Transverse colon (tissue), 4 donors: ENCODE results near the gene AGAP1. TPM values are rescaled to one million over a fixed set of nuclear protein-coding genes. Genes with fewer than 3 reads are reported as not detected.
"Not testable (repeated sequence)": the region's sequence is repeated elsewhere in the genome, so short reads cannot be mapped to it uniquely, and the experiment has no call there.

Experiments
- DNase-seq: peaks from one replicate; pipeline ENCODE4 v3.0.0-alpha.2; 2019
- H3K27ac ChIP-seq, 4 donors: fragments of 200-600 bp; sonication (generic); 2 replicates each; pipeline ENCODE4 v1.5.1; 2016 to 2018; ENCODE audit warnings: inconsistent platforms in 4 of 4
- H3K27me3 ChIP-seq: fragments of 200-600 bp; sonication (generic); 2 replicates; pipeline ENCODE4 v1.5.1; 2017; ENCODE audit warnings: inconsistent platforms
- H3K36me3 ChIP-seq, 4 donors: fragments of 200-600 bp; sonication (generic); 2 replicates each; pipeline ENCODE4 v1.5.1; 2017 to 2019; ENCODE audit warnings: inconsistent platforms in 4 of 4
- H3K4me1 ChIP-seq, 4 donors: fragments of 200-600 bp; sonication (generic); 2 replicates each; pipeline ENCODE4 v1.5.1; 2017 to 2020; ENCODE audit warnings: inconsistent platforms in 4 of 4
- H3K4me3 ChIP-seq, 4 donors: fragments of 200-600 bp; sonication (generic); 1 replicate in 1 of 4; 2 replicates in 3 of 4; pipeline versions ENCODE4 v1.5.1 to v1.6.1; 2017 to 2019; ENCODE audit warnings: inconsistent platforms in 4 of 4
- H3K9me3 ChIP-seq, 2 donors: fragments of 200-600 bp; sonication (generic); 2 replicates each; pipeline ENCODE4 v1.5.1; 2017 to 2019; ENCODE audit warnings: inconsistent platforms in 2 of 2
- EP300 ChIP-seq: sonication (generic); formaldehyde crosslinking; IDR thresholded peaks from one replicate; pipeline ENCODE4 v1.6.1; 2017; ENCODE audit warnings: antibody characterized with exemption, low read depth
- POLR2A ChIP-seq: fragments of 450-650 bp; IDR thresholded peaks from one replicate; pipeline ENCODE4 v1.6.1; 2016; ENCODE audit warnings: antibody characterized with exemption, mild to moderate bottlenecking, moderate library complexity
- POLR2AphosphoS5 ChIP-seq, 3 donors: sonication (generic); formaldehyde crosslinking; IDR thresholded peaks; one replicate each; pipeline ENCODE4 v1.6.1; 2016; ENCODE audit warnings: antibody characterized with exemption in 3 of 3
- WGBS, 2 donors: methylation state at CpG; one replicate each; pipeline ENCODE4 v1.1.5; 2018; ENCODE audit warnings: low coverage in 1 of 2; 5-methylcytosine and 5-hydroxymethylcytosine counted together
- in situ Hi-C, 4 donors: fragments of 200-750 bp; cut with MboI; loops; one replicate each; pipeline versions ENCODE4 v1.15.0 to v1.15.1; 2017; ENCODE audit warnings: low sequenced_read_pairs in 3 of 4, low pct_ligation_motif_present in 1 of 4, low pct_unique_long_range_greater_than_20kb in 1 of 4
- intact Hi-C: fragments of 100-400 bp; cut with DNase I; formaldehyde crosslinking; loops from one replicate; pipeline ENCODE4 v1.15.1; 2023; ENCODE audit warnings: low total_unique reads
- total RNA-seq, 4 donors: library from RNA; depleted of rRNA; stranded (reverse); fragments of >200 nt; gene quantifications; one replicate each; pipeline ENCODE4 v1.1.0, GENCODE V29; 2016
- TF ChIP-seq, protein P1 (sequence below), 5 experiments: fragments of 200-600 bp in 3 of 5; fragments of 450-650 bp in 2 of 5; sonication (generic) in 3 of 5; IDR thresholded peaks; 1 replicate in 2 of 5; 2 replicates in 3 of 5; pipeline ENCODE4 v1.5.1; 2016 to 2017; ENCODE audit warnings: antibody characterized with exemption in 5 of 5, inconsistent platforms in 3 of 5, mild to moderate bottlenecking in 2 of 5, moderate library complexity in 1 of 5

The AGAP1 gene
- total RNA-seq, 4 donors from 2014 or later, result 56.1 to 96.9 (median 71.2) TPM

- Histone ChIP-seq H3K27me3 (no peaks in the 10 kb centered on the region), H3K4me3 (no peak overlapping the region), H3K9me3 (no peaks in the 10 kb centered on the region), H3K36me3 (no peaks in the 10 kb centered on the region), H3K4me1 (peaks cover 0 to 8% (median 0%) of the 10 kb centered on the region in 4 donors), H3K27ac (no peak overlapping the region)
- intact Hi-C loops, result no loop called here
- TF ChIP-seq EP300, result no peak
- TF ChIP-seq POLR2AphosphoS5 (IDR thresholded peaks at IDR 0.05), result no peak
- TF ChIP-seq, protein P1, sequence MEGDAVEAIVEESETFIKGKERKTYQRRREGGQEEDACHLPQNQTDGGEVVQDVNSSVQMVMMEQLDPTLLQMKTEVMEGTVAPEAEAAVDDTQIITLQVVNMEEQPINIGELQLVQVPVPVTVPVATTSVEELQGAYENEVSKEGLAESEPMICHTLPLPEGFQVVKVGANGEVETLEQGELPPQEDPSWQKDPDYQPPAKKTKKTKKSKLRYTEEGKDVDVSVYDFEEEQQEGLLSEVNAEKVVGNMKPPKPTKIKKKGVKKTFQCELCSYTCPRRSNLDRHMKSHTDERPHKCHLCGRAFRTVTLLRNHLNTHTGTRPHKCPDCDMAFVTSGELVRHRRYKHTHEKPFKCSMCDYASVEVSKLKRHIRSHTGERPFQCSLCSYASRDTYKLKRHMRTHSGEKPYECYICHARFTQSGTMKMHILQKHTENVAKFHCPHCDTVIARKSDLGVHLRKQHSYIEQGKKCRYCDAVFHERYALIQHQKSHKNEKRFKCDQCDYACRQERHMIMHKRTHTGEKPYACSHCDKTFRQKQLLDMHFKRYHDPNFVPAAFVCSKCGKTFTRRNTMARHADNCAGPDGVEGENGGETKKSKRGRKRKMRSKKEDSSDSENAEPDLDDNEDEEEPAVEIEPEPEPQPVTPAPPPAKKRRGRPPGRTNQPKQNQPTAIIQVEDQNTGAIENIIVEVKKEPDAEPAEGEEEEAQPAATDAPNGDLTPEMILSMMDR (IDR thresholded peaks at IDR 0.05), result no peak
- TF ChIP-seq POLR2A, result no peak
- DNase-seq, result no peak
- WGBS, 2 donors, result 64 to 85% methylated on average over 18 to 20 of the region's 20 CpGs
- in situ Hi-C loops, result loop anchor here in 2 of 4 donors (25.0 kb wide), 1 partner anchor 1299 kb away; no protein-coding TSS in a partner anchor
These were observed 269.2 kb downstream of the AGAP1 start for GRCh38 chr2:235762832-235763598.

DNA sequence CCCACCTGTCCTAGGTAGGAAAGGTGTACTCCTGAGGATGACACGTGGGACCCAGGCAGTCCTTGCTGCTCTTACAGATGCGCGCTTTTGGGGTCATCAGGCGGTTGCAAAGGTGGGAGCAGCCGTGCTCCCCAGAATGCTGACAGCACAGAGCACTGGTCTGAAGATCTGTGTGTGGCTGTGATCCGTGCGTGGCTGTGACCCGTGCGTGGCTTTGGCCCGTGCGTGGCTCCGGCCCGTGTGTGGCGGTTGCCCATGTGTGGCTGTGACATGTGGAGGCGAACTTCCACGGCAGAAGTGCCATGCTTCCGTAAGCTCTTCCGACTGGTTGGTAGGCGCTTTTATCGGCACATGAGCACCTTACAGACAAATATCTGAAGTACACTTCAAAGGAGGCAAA is 270.0 kb downstream of the AGAP1 start:
- Histone ChIP-seq H3K4me3 (no peak overlapping the region), H3K27me3 (no peaks in the 10 kb centered on the region), H3K4me1 (peaks cover 0 to 8% (median 0%) of the 10 kb centered on the region in 4 donors), H3K9me3 (no peaks in the 10 kb centered on the region), H3K27ac (no peak overlapping the region), H3K36me3 (no peaks in the 10 kb centered on the region)
- DNase-seq, result no peak
- TF ChIP-seq, protein P1 (IDR thresholded peaks at IDR 0.05), result no peak
- no peak for TF ChIP-seq EP300
- TF ChIP-seq POLR2A, result no peak
- no peak for TF ChIP-seq POLR2AphosphoS5 (IDR thresholded peaks at IDR 0.05)
- in situ Hi-C loops, result loop anchor here in 2 of 4 donors (25.0 kb wide), 1 partner anchor 1298 kb away; no protein-coding TSS in a partner anchor
- 90 to 96% methylated on average over 2 to 20 of the region's 20 CpGs for WGBS, 2 donors
- intact Hi-C loops, result no loop called here

DNA sequence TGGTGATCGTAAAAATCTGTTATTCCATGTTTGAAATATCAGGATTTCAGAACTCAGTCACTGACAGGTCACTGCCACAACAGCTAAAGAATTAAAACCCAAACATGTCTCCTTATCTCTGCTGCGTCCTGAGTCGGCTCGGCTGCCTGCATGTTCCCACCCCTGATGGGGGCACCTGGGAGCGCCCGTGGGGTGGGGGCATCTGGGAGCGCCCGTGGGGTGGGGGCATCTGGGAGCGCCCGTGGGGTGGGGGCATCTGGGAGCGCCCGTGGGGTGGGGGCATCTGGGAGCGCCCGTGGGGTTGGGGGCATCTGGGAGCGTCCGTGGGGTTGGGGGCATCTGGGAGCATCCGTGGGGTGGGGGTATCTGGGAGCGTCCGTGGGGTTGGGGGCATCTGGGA is 270.6 kb downstream of the AGAP1 start:
- H3K27ac ChIP-seq, H3K36me3 ChIP-seq, H3K9me3 ChIP-seq, H3K4me1 ChIP-seq, H3K4me3 ChIP-seq, DNase-seq, H3K27me3 ChIP-seq, intact Hi-C loops: not testable (repeated sequence)
- in situ Hi-C loops, result loop anchor here in 2 of 4 donors (25.0 kb wide), 1 partner anchor 1298 kb away; no protein-coding TSS in a partner anchor
- WGBS, 2 donors, result 90% methylated on average over 10 of the region's 19 CpGs; no CpG with 5 or more reads in 1 of the 2 donors

- TF ChIP-seq POLR2AphosphoS5 (IDR thresholded peaks at IDR 0.05), result no peak
- in situ Hi-C loops, result loop anchor here in 2 of 4 donors (25.0 kb wide), 1 partner anchor 1297 kb away; no protein-coding TSS in a partner anchor
- intact Hi-C loops, result loop anchor here (5.0 kb wide), 1 partner anchor 417 kb away; no protein-coding TSS in a partner anchor
- no peaks in the 10 kb centered on the region for H3K36me3 ChIP-seq
- H3K27ac ChIP-seq, result no peak overlapping the region
- no peak for DNase-seq
- no peak overlapping the region for H3K4me3 ChIP-seq
- no peaks in the 10 kb centered on the region for H3K27me3 ChIP-seq
- 83 to 89% methylated on average over 4 to 23 of the region's 30 CpGs for WGBS, 2 donors
- peaks cover 0 to 8% (median 0%) of the 10 kb centered on the region in 4 donors for H3K4me1 ChIP-seq
- no peaks in the 10 kb centered on the region for H3K9me3 ChIP-seq
These were observed 271.5 kb downstream of the AGAP1 start for GRCh38 chr2:235765181-235765820.

DNA sequence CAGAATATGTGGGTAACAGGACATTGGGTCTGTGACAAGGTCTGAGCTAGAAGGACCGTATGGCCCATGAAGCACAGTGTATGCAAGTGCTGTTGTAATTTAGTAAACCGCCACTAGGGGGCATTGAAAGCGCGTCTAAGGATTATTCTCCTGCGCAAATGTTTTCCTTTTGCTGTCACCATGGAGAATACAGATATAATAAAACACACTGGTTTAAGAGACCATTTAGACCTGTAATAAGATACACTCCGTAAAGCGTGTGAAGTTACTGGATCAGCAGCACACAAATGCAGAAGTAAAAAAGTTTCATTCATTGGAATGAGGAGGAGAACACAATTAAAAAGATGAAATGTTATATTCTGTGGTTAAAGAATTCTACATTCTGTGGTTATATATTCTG is 272.4 kb downstream of the AGAP1 start:
- intact Hi-C loops, result loop anchor here (5.0 kb wide), 1 partner anchor 416 kb away; no protein-coding TSS in a partner anchor
- peak overlapping the region in 1 of 4 donors; percentile 4 for H3K27ac ChIP-seq
- H3K27me3 ChIP-seq, result no peaks in the 10 kb centered on the region
- peaks cover 0 to 8% (median 0%) of the 10 kb centered on the region in 4 donors for H3K4me1 ChIP-seq
- 2 to 5% methylated on average over 7 of the region's 7 CpGs for WGBS, 2 donors
- DNase-seq, result peak; percentile 73
- in situ Hi-C loops, result loop anchor here in 2 of 4 donors (25.0 kb wide), 1 partner anchor 1296 kb away; no protein-coding TSS in a partner anchor
- no peaks in the 10 kb centered on the region for H3K36me3 ChIP-seq
- no peak overlapping the region for H3K4me3 ChIP-seq
- TF ChIP-seq POLR2A (no peak), EP300 (no peak), POLR2AphosphoS5 (IDR thresholded peaks at IDR 0.05) (peak in 1 of 3 donors; percentile 17)
- TF ChIP-seq, protein P1 (IDR thresholded peaks at IDR 0.05), result peak; percentile 87 to 95 (median 91)
- H3K9me3 ChIP-seq, result no peaks in the 10 kb centered on the region
